BJ (cell line): ENCODE results near the gene LRRC37B. TPM values are rescaled to one million over a fixed set of nuclear protein-coding genes. Genes with fewer than 3 reads are reported as not detected.
"Not testable (repeated sequence)": the region's sequence is repeated elsewhere in the genome, so short reads cannot be mapped to it uniquely, and the experiment has no call there.

Source experiments
- CTCF ChIA-PET: fragments of 350-600 bp; formaldehyde crosslinking; extraction: SDS; loops from one replicate; lab custom pipeline; 2021; ENCODE audit warnings: antibody characterized with exemption, inconsistent platforms; lab: Yijun Ruan, JAX
- POLR2A ChIA-PET: fragments of 300-600 bp; sonication (Branson Sonifier 250); formaldehyde crosslinking; extraction: SDS; loops from one replicate; lab custom pipeline; 2021; ENCODE audit warnings: antibody characterized with exemption; lab: Charles Lee
- DNase-seq: peaks from one replicate; pipeline ENCODE4 v3.0.0-alpha.2; 2011; ENCODE audit warnings: low read depth
- H3K27me3 ChIP-seq: 2 replicates; pipeline ENCODE4 v1.6.0; 2011; ENCODE audit warnings: low read length; ENCODE audit not compliant: control insufficient read depth, insufficient read depth
- H3K36me3 ChIP-seq: 2 replicates; pipeline ENCODE4 v1.5.1; 2011; ENCODE audit warnings: low read length; ENCODE audit not compliant: control insufficient read depth, insufficient read depth
- H3K4me3 ChIP-seq: 2 replicates; pipeline ENCODE4 v1.5.1; 2011; ENCODE audit warnings: low read depth, mild to moderate bottlenecking, control low read depth, low read length
- CTCF ChIP-seq: IDR thresholded peaks from 2 replicates; pipeline ENCODE4 v1.5.1; 2011; ENCODE audit warnings: low read depth, mild to moderate bottlenecking, control low read depth, inconsistent platforms, low read length, moderate library complexity; ENCODE audit not compliant: insufficient read depth
- polyA plus RNA-seq: library from polyadenylated mRNA; depleted of rRNA; stranded (reverse); fragments of >200 nt; gene quantifications from 2 replicates; pipeline ENCODE4 v1.2.3, GENCODE V29; 2011

The LRRC37B gene
- polyA plus RNA-seq, 1 experiment = 8.6 TPM

- no peak for DNase-seq
- TF ChIP-seq CTCF = no peak
- CTCF ChIA-PET = no interaction called here
- POLR2A ChIA-PET = no interaction called here
- Histone ChIP-seq H3K36me3 (no peaks in the 10 kb centered on the region), H3K4me3 (no peak overlapping the region), H3K27me3 (no peaks in the 10 kb centered on the region)
These were observed 8.2 kb downstream of the LRRC37B start for GRCh38 chr17:32015245-32016013.

GRCh38 chr17:32016231-32016630, 9.0 kb downstream of the LRRC37B start:
- TF ChIP-seq CTCF = no peak
- ChIA-PET POLR2A (no interaction called here), CTCF (no interaction called here)
- no peaks in the 10 kb centered on the region for H3K27me3 ChIP-seq
- no peaks in the 10 kb centered on the region for H3K36me3 ChIP-seq
- DNase-seq = no peak
- H3K4me3 ChIP-seq = no peak overlapping the region

GRCh38 chr17:32019228-32019627, 12.0 kb downstream of the LRRC37B start:
- no peak for DNase-seq
- ChIA-PET CTCF (interaction anchor here (1.4 kb wide), 2 partner anchors 9 to 12 kb away, joined by 4 to 5 read pairs; partner anchors contain the start of gene LRRC37B), POLR2A (no interaction called here)

GRCh38 chr17:32020943-32021614, 13.9 kb downstream of the LRRC37B start:
- POLR2A ChIA-PET = no interaction called here
- CTCF ChIA-PET = interaction anchor here (0.6 to 2.1 kb wide), 2 partner anchors 14 to 552 kb away, joined by 4 to 8 read pairs; partner anchors contain the start of gene LRRC37B
- DNase-seq = peak; percentile 28
- no peak for TF ChIP-seq CTCF
- H3K27me3 ChIP-seq = no peaks in the 10 kb centered on the region
- H3K36me3 ChIP-seq = no peaks in the 10 kb centered on the region
- H3K4me3 ChIP-seq = no peak overlapping the region

More at GRCh38 chr17:32019228-32019627, 12.0 kb downstream of the LRRC37B start:
- no peak for TF ChIP-seq CTCF
- Histone ChIP-seq H3K27me3 (no peaks in the 10 kb centered on the region), H3K4me3 (no peak overlapping the region), H3K36me3 (no peaks in the 10 kb centered on the region)

GRCh38 chr17:32021615-32021955, 14.4 kb downstream of the LRRC37B start:
- POLR2A ChIA-PET = no interaction called here
- TF ChIP-seq CTCF = no peak
- H3K4me3 ChIP-seq = no peak overlapping the region
- no peaks in the 10 kb centered on the region for H3K27me3 ChIP-seq
- CTCF ChIA-PET = interaction anchor here (2.1 kb wide), 1 partner anchor 15 kb away, joined by 8 read pairs; the partner anchor contains the start of gene LRRC37B
- H3K36me3 ChIP-seq = no peaks in the 10 kb centered on the region
- peak; percentile 16 for DNase-seq

- POLR2A ChIA-PET = not testable (repeated sequence)
These were observed 15.4 kb downstream of the LRRC37B start for GRCh38 chr17:32022554-32022953.

GRCh38 chr17:32027271-32027670, 20.1 kb downstream of the LRRC37B start:
- H3K27me3 ChIP-seq, H3K36me3 ChIP-seq, CTCF ChIA-PET, POLR2A ChIA-PET, DNase-seq, H3K4me3 ChIP-seq: not testable (repeated sequence)

More at GRCh38 chr17:32022554-32022953, 15.4 kb downstream of the LRRC37B start:
- not testable (repeated sequence) for H3K4me3 ChIP-seq, H3K27me3 ChIP-seq, DNase-seq, H3K36me3 ChIP-seq
- CTCF ChIA-PET = interaction anchor here (2.1 kb wide), 1 partner anchor 16 kb away, joined by 8 read pairs; the partner anchor contains the start of gene LRRC37B
